Hepatic stellate cell (primary cell): ENCODE measurements around the gene BACH2.
"Not testable (repeated sequence)": the region's sequence is repeated elsewhere in the genome, so short reads cannot be mapped to it uniquely, and the experiment has no call there.

Experiments used
- DNase-seq: peaks from one replicate; pipeline ENCODE4 v3.0.0; 2011; ENCODE audit warnings: low spot score

The BACH2 gene

DNA sequence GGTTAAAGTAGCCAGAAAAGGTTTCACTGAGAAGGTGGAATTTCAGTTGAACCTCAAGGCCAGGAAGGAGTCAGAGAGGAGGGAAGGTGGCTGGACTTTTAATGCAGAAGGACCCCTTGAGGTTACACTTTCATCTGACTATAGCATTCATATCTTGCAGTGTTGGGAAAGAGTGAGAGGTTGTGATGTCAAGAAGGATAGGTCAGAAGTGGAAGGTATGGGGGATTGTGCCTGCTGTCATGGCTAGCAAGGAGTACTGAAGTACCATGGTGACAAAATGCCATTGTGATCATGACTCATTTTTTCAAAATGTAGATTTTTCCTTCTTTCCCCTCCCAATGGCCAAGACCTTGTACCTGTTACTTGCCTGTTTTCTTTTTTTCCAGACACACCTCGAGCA, 5.2 kb upstream of the BACH2 start:
- DNase-seq: no peak

DNA sequence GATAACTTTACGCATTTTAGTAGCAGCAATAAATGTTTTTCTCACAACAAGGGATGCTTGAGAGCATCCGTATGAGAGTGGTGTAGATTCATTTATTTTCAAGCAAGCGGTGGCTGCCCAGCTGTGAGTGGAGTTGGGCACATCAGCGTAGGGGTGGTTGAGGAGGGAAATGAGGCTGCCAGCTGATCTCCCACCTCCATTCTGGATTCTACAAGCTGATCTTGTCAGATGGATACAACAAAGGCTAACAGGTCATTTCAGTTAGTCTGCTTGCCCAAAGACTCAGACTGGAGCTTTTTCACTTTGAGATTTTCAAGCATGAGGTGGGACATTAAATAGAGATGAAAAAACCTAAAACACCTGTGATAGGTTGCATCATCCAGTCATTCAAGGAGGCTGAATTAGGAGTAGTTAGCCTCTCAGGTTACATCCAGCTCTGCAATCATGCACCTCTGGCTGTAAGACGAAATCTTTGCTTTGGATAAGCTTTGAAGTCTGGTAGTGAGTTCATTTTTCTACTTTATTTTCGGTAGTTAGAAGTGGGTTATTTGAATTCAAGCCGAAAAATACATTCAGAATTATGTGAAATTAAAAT, 1.9 kb upstream of the BACH2 start:
- DNase-seq: no peak

DNA sequence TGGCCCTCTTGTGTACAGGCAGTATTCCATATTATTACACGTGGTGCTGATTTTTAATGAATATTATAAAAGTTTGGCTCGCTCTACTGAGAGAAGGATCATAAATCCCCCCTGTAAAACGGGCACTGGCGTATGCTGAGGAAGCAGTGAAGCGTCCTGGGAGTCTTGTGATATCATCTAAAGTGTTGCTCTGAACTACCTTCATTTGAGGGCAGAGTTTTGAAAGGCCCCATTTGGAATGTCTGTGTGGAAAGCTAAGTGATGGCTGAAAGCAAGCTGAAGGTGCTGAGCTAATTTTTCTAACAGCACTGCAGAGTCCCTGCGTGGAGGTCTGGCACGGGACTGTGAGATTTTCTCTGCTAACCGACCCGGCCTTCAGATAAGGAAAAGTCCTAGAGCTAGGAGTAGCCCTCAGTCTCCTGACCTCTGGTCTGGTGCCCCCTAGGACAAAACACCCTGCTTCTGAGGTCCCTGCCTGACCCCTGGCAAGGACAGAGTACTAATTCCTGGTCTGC, 1.3 kb upstream of the BACH2 start:
- DNase-seq: no peak

DNA sequence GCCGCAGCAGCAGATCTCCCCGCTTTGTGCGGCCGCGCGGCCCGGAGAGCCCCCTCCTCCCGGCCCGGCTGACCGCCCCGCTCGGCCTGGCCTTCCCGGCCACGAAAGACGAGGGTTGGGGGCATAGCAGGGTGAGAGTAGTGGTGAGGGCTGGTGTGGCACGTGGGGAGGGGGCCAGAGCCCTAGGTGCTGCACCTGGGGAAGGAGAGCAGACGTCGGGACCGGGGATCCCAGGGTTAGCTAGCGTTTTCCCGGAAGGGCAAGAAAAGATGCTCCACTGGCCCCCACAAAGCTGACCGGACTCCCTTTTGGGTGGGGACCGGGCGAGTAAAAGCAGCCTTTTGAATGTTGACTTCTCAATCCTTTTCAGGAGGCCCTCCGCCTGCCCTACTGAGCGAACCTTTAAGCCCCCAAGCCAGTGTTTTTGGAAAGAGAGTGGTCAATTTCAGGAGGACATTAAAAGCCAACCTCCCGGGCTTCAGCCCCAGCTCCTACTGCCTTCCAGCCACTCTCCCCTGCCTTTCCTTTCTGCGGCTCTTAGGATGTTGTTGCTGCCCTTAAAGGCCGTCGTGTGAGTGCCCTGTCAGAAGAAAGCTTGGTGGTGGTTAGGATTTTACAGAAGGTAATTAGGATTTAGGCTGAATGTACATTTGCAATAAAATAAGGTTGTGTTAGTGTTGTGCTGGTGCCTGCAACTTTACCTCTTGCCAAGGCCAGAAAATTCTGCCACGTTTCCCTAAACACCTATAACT, 648 bp upstream of the BACH2 start:
- no peak for DNase-seq

DNA sequence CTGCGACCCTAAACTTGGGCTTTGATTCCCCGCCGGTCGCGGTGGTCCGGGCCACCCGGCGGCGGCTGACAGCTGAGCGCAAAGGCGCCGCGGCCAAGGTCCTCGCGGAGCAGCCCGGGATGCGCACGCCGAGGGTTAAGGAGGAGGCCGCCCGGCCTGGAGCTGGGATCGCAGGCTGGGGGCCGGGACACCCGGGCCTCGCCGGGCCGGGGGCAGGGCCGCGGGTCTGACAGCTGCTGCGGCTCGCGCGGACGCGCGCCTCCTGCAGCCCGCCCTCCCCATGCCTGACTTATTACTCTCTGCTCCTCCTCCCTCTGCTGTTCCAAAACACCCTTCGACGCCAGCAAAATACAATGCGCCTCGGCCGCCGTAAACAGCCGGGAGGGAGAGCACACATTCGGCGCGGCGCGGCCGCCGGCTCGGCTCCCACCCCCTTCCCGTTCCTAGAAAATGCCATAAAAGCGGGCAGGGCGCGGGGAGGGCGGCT, 746 bp downstream of the BACH2 start:
- peak; percentile 22 for DNase-seq

DNA sequence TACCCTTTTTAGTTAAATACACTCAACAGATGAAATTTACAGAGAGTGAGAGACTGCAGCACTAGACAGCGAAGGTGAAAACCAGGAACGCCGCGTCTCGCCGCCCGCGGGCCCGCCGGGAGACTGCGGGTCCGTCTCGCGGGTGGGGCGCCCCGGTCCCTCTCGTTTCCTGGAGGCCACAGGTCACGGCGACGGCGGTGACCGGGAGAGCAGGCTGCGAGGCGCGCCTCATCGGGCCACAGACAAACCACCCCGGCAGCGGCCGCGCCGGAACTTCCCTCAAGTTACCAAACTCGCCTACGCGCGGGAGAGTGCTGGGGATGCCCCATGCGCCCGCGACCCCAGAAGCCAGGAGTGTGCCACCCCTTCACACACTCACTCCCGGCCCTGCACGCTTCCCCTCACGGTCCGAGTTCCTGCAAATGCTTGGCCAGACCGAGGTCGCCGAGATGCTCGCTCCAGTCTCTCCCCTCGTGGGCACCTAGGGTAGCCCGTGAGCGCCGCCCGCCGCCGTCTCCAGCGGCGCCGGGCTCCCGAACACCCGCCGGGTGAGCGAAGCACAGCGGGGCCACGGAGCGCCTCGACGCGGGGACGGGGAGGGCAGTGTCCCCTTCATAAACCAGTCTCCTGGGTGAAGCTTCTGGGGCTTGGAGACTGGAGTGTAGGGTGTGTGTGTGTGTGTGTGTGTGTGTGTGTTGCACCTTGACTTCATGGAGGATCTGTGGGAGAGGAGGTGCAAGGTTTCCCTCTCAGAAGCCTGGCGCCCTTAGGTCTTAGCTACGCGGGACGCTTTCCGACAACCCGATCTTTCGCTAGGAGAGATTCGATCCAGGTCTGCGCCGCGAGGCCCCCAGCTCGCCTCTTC, 1.4 kb downstream of the BACH2 start:
- no peak for DNase-seq

DNA sequence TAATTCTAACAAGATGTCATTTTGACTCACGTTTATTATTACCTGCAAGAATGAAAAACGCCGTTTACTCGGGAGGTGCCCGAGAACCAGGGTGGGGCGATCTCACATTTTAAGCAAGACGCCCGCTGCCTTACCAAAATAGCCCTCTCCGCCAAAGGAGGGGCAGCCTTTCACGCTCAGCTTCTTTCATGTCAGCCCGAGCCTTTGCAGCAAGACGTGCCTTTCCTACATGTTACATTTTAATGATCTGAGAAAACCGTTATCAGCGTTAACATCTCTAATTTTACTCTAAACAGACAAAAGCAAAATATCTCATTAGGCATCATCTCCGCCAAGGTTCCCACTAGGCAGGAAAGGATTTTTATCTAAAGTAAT, 2.0 kb downstream of the BACH2 start:
- no peak for DNase-seq

DNA sequence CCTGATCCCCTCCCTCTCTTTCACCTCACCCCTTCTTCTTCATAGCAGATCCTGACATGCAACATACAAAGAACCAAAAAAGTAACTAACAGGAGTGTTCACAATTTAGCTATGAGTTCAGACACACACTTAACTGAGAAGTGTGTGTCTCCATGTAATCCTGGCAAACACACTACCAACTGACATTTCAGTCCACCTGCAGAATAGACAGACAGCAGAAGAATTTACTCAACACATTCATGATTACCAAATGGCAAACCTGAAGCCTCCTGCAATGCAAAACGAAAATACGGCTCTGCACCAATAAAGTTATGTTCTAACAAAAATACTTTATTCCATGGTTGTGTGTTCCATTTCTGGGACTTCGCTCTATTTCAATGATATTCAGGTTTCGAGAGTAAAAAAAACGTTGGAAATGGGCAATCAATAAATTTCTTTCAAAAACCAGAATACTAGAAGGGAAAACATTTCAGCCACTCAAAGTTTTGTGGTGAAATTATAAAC, 2.6 kb downstream of the BACH2 start:
- DNase-seq: no peak

DNA sequence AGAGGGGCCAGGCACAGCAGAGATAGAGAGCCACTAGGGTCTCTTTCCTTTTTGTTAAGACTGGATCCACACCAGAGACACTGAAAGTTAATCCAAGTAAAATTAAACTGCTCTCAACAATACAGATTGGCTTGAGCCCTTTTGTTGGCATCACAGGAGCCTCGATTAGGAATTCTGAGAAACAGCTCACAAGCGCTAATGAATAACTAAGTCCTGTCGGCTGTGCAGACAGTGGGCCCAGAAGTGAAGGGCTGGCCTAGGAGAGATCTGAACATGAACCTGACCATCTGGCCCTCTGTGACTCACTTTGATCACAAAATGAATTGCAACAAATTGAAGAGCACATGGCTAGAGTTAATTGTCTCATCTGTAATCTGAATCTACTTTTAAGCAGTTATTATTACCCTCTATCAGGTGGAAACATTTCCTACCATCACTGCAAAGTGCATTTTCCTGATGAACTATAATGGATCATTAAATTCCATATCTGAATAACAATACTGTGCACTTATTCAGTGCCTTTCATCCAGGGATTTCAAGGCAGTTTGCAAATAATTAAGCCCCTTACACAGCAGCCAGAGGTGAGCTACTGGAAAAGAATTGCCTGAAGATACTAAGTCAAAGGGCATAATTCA, 3.2 kb downstream of the BACH2 start:
- no peak for DNase-seq

DNA sequence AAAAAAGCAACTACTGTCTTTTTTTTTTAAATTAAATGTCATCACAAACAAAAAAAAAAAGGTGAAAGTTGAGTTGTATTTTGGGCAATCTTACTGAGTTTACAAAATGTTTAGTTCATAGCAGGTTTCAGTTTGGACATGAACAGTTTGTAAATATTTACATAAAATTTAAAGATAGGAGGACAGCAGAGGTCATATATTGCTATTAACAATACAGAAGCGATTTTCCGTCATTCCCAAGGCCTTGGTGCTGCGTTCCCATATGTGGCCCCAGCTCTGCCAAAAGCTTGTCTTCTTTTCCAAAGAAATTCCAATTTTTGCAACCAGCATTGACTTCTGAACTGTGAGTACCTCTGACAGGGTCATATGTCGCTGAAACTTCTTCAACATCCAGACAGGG, 5.1 kb downstream of the BACH2 start:
- DNase-seq: no peak

DNA sequence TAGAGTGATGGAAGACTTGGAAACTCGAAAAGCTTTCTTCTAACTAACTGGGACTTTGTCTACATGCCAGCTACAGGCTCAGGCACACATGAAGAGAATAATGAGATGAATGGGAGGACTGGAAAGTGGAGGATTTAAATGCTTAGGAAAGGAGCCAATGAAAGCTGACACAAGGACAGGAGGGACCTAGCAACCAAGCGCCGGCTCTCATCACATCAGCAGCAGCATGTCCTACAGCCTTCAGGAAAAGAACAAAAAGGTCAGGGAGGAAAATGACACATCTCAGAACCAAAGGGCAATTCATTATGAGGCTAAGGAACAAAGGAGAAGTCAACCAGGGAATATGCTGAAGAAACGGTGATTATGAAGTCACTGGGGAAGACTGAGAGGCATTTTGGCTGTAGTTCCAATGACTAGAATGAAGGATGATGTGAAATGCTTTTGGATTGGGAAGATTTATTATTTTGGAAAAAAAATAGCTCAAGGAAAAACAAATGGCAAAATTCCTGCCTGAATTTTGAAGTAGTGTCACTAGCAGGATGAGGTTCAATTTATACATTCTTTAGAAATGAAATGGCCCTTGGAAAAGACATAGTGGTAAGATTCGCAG, 5.7 kb downstream of the BACH2 start:
- no peak for DNase-seq

DNA sequence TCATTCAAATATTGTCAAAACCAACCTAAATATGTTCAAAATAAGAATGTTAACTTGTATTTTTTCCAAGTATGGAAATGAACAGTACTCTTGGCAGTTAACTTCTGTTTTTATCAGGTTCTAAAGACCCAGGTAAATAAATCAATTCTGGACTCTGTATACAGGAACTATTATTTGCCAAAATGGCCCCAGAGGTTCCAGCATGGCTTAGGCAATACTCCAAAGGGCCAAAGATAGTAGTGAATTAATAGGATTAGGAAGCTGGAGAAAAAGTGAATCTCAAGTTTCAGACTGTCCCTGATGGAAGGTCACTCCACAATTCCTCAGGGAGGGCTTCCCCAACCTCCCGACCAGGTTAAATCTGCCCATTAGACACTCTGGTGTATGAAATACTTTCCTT, 6.7 kb downstream of the BACH2 start:
- no peak for DNase-seq

DNA sequence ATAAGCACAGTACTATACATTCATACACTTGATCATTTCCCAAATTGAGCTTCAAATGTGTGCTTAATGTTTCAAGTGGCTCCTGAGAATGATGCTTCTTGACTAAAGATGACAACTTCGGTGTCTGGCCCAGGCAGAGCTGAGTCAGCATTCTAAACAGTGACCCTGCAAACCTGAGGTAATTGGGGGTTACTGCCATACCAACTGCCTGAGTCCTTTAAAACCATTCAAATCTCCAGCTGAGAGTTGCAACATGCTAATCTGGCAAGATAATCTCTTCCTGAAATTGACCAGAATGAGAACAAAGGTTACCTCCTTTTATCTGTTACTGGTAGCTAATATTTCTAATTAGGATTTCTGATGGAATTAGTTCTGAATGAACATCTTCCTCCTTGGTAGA, 8.2 kb downstream of the BACH2 start:
- no peak for DNase-seq

DNA sequence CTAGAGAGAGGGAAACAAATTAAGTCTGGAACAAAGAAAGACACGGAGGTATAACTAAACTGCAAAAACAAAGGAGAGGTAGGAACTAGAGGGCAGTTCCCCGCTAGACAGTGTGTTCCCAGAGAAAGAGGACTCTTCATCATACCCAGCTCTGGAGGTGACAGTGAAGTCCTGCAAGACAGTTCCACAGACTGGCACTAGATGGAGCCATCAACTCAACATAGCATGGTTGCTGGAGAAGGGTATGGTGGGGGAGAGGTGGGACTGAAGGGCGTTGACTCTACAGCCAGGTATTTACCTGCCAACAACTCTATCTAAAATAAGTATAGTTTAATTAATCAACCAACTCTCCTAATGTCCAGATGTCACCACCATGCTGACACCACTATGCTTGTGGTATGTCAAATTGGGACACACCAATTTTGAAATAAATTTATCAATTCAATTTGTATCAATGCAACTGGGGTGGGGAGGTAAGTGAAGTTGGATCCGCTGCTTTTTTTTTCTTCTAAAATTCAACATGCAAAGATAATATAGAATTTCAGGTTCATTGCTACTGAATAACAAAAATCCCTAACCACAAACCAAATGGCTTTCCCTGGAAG, 9.7 kb downstream of the BACH2 start:
- peak; percentile 11 for DNase-seq

DNA sequence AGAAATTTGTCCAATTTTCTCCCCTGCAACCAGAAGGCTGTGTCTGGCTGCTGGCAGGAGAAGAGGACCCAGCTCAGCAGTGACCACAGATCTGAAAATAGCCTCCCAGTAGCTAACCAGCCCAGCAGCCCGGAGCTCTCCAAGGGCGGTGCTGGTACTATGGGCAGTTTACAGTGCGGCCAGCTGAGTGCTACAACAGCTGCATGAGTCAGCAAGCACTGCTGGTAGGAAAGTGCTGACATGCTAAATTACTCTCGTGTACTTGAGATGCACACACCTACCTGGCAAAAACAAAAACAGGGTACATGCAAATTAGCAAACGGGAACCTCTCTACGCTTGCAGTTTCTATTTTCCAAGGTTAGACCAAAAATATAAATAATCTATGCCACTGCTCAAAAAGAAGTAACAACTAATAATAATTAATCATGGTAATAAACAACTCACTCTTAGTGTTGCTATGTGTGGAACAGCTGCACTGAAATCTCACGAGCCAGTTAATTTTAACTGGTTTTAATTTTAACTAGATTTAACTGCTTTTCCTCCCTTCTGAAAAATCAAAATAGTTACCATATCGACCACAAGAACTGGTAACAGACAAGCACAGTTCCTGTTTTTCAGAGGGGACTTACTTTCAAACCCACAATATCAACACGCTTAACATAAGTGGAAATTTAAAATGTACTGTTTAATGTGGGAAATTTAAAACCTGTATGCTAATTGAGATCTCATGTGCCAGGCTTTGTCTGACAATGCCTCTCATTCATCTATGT, 10.8 kb downstream of the BACH2 start:
- peak; percentile 65 for DNase-seq

DNA sequence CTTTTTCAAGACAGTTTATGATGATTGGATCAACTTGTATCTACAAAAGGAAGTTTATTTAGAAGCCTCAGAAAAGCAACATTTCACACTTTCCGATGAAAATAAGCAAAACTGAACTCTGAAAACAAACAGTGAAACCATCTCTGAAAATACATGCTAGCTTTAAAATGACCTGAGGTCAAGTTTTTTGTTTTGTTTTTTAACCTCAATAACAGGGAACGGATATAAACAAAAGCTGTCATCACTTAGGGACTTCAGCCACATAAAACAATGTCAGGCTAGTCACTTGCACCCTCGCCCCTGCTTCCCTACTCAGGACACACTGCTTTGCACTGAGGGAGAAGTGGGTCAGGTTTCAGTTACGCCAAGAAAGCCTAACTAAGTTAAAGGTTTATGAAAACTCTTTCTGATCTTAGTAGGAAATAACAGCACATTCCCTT, 11.6 kb downstream of the BACH2 start:
- no peak for DNase-seq

DNA sequence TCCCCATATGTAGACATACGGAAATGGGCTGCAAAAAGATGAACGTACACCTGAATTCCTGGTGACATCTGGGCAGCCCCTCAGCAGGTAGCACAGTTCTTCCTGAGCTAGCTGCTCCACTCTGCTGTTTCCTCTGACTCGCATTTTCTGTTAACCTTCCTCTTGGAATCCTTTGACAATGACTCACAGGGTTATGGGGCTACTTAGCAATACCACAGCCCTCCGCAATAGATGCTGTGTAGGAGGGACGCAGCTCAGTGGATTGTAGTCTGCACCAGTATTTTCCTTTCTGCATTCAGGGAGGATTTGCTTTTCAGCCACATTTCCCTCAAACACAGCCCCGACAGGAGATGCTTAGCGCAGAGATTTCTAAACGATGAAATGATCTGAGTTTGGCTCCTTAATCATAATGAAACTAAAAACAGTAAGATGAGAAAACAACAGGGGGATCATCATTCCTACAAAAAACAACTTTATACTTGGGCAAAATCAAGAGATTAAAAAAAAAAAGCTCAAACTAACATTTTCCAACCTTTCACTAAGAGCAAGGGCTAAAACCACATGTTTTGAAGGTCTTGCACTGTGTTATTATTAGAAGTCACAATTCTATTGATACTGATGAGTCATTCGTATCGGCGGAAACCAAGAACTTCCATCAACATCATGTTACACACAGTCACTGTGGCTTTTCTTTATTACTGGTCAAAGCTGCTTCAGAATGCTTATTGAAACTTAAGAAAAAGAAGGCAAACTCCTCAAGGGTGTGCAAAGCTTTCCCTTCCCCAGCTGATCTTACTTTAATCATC, 12.2 kb downstream of the BACH2 start:
- peak; percentile 71 for DNase-seq

DNA sequence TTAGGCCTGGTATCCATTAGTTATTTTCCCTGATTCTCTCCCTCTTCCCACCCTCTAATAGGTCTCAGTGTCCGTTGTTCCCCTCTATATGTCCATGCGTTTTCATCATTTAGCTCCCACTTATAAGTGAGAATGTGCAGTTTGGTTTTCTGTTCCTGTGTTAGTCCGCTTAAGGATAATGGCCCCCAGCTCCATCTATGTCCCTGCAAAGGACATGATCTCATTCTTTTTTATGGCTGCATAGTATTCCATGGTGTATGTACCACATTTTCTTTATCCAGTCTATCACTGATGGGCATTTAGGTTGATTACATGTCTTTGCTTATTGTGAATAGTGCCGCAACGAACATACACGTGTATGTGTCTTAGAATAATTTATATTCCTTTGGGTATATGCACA, 14.4 kb downstream of the BACH2 start:
- not testable (repeated sequence) for DNase-seq

DNA sequence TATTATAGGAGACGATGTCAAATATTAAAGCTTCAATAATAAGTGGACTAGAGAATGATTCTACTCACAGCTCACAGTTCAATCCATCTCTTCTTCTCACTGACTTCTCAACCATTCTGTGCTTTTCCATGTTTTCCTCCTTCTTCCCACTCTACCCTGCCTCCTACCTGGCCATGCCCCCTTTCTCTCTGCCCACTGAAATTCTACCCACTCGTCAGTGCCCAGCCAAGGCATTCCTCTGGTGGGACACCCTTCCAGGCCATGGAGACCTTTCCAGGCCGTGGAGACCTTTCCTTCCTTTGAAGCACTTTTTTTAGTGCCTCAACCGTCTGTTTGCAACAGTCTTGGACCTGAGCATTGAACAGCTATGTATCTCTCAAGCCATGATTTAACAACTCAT, 18.5 kb downstream of the BACH2 start:
- DNase-seq: no peak
